HG03378 (cell line): ENCODE data around the gene SP1.
"Not testable (repeated sequence)": the region's sequence is repeated elsewhere in the genome, so short reads cannot be mapped to it uniquely, and the experiment has no call there.

ENCODE experiments used
- ATAC-seq: cut with Tn5 transposase; IDR thresholded peaks from one replicate; pipeline ENCODE4 v1.9.1; 2021; ENCODE audit warnings: mild to moderate bottlenecking, moderate library complexity; ENCODE audit not compliant: unreplicated experiment

SP1 gene

DNA sequence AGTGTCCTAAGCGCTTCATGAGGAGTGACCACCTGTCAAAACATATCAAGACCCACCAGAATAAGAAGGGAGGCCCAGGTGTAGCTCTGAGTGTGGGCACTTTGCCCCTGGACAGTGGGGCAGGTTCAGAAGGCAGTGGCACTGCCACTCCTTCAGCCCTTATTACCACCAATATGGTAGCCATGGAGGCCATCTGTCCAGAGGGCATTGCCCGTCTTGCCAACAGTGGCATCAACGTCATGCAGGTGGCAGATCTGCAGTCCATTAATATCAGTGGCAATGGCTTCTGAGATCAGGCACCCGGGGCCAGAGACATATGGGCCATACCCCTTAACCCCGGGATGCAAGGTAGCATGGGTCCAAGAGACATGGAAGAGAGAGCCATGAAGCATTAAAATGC lies 31.0 kb downstream of the SP1 start:
- ATAC-seq = no peak

DNA sequence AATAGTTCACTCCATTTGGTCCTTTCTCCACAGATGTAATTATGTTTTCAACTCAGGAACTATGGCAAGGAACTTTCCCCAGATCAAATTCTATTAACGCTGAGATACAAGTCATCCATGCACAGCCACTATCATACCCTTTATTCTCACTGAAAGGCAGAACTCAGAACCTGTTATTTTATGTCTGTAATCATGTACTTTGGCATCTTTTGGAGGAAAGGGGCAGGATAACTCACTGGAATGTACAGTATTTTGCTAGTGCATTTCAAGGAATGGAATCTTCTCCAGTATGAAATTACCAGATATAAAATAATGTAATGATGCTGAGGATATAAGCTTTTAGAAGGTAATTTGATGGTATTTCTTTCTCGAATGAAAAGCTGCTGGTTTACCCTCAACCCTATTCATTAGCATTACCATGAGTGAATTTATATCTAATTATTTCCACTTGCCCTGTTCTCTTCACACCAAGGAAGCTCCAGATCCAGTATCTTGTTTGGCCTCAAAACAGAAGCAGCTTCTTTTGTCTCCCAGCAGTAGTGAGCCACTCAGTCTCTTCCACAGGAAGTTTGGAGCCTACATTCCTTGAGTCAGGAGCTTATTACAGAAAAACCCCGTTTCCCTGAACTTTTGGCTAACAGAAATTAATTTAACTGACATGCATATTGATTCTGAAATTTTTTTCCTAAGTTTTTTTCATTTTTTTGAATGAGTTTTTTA lies 33.7 kb downstream of the SP1 start:
- no peak for ATAC-seq

DNA sequence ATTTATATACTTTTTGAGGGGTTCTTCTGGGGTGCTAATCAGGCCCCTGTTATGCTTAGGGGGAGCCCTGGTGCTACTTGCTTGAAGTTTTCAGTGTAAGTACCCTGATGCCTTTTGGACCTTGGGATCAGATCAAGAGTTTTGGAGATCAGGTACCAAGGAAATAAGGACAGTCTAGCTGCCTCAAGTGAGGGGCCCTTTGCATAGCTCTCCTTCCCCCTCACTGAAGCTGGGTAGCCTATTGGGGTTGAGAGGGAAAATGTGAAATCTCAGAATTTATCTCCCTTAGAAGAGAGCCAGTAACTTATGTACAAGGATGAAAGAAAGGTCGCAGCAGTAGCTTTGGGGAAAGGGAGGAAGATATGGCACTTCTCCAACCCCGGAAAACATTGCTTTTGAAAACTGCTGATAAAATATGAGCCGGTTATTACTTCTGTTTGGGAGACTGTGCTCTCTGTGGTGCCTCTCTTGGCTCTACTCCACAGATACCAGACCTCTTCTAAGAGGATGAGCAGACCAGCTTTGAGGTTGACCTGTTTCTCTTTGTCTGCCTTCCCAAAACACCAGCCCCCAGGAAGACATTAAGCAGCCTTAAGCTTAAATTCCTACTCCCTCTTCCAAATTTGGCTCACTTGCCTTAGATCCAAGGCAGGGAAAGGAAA lies 34.9 kb downstream of the SP1 start:
- ATAC-seq = no peak

DNA sequence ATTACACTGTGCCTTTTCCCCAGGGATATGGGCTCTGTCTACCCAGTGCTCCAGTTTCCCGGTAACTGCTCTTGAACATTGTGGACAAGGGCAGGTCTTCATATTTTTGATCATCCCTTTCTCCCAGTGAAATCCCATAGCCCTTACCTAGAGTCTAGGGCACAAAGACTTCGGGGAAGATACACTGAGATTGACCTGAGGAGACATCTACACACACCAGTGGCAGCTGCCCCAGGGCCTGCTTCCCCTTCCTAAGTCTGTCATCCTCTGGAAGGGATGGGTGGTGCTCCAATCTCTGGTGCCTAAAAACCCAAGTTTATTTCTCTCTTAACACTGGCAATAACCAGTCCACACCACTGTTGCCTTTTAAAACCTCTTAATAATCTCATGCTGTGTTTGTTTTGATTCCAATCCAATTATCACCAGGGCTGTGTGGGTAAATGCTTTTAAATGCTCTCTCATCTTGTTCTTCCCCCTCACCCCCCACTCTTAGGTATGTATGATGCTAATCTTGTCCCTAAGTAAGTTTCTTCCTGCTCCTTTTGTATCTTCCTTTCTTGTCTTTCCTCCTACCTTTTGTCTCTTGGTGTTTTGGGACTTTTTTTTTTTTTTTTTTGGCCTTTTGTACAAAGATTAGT lies 35.9 kb downstream of the SP1 start:
- ATAC-seq = not testable (repeated sequence)

DNA sequence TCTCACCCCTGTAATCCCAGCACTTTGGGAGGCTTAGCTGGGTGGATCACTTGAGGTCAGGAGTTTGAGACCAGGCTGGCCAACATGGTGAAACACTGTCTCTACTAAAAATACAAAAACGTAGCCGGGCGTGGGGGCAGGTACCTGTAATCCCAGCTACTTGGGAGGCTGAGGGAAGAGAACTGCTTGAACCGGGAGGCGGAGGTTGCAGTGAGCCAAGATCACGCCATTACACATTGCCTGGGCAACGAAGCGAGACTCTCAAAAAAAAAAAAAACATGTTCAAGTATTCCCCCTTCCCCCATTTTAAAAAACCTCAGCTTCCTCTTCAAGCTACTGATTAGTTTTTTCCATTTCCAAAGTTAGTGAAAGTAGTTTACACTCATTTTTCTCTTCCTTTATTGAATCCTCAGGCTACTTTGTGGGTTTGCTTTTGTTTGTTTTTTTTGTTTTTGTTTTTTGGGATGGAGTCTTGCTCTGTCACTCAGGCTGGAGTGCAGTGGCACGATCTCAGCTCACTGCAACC lies 37.4 kb downstream of the SP1 start:
- ATAC-seq = not testable (repeated sequence)

DNA sequence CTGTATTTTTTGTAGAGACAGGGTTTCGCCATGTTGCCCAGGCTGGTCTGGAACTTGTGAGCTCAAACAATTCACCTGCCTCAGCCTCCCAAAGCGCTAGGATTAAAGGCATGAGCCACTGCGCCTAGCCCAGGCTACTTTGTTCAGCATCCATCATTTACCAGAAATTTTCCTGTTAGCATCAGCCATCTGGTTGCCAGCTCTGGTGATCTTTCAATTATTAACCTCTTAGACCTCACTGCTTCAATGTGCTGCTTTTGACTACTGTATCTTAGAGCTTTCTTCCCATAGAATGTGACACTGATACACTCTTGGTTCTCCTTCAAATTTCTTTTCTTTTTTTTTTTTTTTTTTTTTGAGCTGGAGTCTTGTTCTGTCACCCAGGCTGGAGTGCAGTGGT lies 38.2 kb downstream of the SP1 start:
- no peak for ATAC-seq

DNA sequence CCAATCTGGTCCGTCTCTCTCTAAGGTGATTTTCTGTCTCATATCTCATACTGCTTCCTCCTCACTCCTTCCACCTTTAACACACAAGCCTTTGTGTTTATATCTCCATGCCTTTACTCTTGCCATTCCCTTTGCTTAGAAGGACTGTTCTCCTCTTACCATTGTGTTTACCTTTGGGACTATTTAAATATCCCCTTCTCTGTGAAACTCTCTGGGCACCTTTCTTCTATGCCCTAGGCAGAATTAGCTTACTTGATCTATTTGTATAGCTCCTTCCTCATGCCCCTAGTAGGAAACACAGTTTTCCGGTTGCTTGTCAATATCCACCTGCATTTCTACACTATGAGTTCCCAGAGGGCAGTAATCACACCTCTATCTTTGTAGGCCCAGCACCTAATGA lies 39.8 kb downstream of the SP1 start:
- no peak for ATAC-seq

DNA sequence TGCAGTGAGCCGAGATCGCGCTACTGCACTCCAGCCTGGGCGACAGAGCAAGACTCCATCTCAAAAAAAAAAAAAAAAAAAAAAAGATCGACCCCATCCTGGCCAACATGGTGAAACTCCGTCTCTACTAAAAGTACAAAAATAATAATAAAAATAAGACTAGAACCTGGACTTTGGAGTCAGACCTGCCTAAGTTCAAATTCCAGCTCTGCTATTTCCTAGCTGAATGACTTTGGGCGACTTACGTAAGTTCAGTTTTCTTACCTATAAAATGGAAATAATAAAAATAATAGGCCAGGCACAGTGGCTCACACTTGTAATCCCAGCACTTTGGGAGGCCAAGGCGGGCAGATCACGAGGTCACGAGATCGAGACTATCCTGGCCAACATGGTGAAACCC lies 42.3 kb downstream of the SP1 start:
- ATAC-seq = not testable (repeated sequence)

DNA sequence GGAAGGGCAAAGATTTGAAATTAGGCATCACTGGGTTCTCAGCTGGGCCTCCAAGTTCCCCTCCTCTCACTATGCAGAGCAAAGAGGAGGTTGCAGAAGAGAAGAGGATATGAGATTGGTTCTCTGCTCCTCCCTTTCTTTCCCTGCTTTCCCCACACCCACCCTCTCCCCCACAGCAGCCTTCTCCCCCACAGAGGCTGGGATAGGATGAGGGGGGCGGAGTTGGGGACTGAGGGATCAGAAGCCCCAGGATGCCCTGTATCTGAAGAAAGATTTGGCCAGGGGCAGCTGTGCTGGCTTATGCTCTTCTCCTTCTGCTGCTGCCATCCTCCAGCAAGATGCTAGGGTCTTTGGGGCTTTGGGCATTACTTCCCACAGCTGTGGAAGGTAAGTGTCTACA lies 43.6 kb downstream of the SP1 start, which contains the start of gene AMHR2:
Gene AMHR2, plus strand, starts transcription at position 259 of the 400 bp plus-strand sequence. Its CDS starts 80 bp downstream, at position 339.
- no peak for ATAC-seq

DNA sequence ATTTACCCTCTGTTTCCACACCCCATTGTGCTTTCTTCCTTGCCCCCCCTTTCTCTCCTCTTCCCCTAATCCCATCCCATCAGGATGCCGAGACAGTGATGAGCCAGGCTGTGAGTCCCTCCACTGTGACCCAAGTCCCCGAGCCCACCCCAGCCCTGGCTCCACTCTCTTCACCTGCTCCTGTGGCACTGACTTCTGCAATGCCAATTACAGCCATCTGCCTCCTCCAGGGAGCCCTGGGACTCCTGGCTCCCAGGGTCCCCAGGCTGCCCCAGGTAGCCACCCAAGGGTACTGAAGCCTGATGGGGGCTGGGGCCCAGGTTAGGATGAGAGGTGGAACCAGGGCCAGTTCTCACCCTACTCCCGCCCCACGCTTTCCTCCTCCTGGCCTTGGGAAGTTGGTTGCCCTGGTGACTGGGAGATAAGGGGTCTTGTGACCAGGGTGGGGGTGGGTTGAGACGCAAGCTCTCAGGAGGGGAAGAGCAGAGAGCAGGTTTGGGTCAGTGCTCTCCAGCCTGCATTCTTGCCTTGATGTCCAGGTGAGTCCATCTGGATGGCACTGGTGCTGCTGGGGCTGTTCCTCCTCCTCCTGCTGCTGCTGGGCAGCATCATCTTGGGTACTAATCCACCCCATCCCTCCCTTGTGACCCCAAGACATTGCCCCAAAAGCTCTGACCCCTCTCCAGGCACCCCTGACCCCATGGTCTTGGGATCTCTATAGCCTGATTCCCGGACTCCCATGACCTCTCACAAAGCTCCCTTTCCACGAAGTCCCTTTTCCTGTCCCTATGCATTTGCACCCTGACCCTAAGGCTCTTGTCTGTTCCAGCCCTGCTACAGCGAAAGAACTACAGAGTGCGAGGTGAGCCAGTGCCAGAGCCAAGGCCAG lies 44.9 kb downstream of the SP1 start:
- ATAC-seq = no peak

DNA sequence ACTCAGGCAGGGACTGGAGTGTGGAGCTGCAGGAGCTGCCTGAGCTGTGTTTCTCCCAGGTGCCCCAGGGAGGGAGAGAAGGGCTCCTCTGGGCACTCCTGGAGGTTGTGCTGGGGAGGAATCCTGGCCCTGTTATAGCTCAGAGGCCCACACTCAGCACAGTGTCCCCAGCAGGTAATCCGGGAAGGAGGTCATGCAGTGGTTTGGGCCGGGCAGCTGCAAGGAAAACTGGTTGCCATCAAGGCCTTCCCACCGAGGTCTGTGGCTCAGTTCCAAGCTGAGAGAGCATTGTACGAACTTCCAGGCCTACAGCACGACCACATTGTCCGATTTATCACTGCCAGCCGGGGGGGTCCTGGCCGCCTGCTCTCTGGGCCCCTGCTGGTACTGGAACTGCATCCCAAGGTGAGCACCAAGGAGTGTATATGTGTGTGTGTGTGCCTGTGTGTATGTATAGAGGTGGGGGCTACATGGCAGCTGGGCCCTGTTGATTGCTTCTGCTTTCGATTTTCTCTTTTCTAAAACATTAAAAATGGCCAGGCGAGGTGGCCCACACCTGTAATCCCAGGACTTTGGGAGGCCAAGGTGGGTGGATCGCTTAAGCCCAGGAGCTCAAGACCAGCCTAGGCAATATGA lies 45.7 kb downstream of the SP1 start:
- no peak for ATAC-seq

DNA sequence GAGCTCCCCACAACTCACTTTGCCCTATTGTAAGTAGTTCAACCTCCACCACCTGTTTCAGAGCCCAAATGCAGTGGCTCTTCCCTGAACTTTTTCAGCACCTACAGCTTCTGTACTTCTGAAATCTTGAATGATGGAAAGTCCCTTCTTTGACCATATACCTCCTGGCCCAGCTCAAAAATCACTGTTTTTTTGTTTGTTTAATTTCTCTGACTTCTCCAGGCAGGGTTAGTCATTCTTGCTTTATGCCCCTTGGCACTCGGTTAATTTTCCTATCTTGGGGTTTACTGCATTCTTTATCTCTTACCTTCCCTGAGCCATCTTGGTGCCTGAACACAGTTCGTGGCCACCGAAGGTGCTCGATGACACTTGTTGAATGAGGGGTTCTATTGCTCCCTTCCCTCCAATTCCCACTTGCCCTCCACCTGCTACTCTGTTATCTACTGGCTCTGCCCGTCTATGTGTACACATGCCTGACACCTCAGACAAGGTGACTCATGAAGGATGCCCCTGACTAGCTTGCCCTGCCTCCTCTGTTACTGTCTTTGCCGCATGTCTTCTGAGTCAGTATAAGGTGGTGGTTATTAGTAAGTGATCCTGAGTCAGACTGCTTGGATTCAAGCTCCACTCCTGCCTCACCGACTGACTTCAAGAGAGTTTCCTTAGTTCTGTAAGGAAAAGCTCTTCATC lies 48.1 kb downstream of the SP1 start:
- ATAC-seq = no peak

DNA sequence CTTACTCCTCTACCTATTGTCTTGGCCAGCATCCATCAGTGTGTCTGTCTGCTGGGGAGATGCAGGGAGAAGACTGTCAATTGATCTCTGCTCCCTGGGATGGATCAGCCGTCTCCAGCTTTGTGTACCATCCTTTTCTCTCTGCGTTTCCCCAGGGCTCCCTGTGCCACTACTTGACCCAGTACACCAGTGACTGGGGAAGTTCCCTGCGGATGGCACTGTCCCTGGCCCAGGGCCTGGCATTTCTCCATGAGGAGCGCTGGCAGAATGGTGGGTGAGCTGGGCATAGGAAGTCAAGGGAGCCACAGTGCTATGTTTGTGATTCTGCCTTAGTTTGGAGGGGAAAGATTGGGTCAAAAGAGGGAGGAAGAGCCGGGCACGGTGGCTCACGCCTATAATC lies 48.8 kb downstream of the SP1 start:
- no peak for ATAC-seq

DNA sequence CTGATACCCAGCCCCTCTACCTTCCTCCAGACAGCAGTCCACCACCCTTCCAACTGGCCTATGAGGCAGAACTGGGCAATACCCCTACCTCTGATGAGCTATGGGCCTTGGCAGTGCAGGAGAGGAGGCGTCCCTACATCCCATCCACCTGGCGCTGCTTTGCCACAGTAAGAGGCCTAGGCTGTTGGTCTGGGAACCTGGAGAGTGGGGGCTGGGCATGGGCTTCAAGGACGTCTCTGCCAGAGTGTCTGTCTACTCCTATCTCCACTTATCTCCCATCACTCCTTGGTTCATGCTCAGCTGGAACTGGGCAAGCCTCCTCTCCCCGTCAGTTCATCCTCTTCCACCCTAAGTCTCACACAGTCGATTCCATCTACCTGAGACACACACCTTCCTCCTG lies 50.1 kb downstream of the SP1 start:
- no peak for ATAC-seq

DNA sequence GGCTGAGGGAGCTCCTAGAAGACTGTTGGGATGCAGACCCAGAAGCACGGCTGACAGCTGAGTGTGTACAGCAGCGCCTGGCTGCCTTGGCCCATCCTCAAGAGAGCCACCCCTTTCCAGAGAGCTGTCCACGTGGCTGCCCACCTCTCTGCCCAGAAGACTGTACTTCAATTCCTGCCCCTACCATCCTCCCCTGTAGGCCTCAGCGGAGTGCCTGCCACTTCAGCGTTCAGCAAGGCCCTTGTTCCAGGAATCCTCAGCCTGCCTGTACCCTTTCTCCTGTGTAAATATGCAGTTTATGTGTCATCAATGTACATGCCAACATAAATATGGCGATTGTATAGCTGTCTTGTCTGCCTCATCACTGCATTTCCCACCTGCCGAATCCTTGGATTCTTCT lies 51.2 kb downstream of the SP1 start:
- ATAC-seq = no peak

DNA sequence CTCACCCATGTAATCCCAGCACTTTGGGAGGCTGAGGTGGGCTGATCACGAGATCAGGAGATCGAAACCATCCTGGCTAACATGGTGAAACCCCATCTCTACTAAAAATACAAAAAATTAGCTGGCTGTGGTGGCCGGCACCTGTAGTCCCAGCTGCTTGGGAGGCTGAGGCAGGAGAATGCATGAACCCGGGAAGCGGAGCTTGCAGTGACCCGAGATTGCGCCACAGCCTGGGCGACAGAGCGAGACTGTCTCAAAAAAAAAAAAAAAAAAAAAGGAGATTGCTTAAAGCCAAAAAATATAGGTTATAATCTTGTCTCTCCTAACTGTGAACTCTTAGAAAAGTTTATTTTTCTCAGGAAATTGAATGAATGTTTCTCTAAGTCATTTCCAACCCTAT lies 55.4 kb downstream of the SP1 start:
- ATAC-seq = not testable (repeated sequence)

DNA sequence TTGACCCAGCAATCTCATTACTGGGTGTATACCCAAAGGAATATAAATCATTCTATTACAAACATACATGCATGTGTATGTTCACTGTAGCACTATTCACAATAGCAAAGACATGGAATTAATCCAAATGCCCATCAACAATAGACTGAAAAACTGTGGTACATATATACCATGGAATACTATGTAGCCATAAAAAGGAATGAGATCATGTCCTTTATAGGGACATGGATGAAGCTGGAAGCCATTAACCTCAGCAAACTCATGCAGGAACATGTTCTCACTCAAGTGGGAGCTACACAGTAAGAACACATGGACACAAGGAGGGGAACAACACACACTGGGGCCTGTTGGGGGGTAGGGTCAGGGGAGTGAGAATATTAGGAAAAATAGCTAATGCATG lies 59.6 kb downstream of the SP1 start:
- not testable (repeated sequence) for ATAC-seq

DNA sequence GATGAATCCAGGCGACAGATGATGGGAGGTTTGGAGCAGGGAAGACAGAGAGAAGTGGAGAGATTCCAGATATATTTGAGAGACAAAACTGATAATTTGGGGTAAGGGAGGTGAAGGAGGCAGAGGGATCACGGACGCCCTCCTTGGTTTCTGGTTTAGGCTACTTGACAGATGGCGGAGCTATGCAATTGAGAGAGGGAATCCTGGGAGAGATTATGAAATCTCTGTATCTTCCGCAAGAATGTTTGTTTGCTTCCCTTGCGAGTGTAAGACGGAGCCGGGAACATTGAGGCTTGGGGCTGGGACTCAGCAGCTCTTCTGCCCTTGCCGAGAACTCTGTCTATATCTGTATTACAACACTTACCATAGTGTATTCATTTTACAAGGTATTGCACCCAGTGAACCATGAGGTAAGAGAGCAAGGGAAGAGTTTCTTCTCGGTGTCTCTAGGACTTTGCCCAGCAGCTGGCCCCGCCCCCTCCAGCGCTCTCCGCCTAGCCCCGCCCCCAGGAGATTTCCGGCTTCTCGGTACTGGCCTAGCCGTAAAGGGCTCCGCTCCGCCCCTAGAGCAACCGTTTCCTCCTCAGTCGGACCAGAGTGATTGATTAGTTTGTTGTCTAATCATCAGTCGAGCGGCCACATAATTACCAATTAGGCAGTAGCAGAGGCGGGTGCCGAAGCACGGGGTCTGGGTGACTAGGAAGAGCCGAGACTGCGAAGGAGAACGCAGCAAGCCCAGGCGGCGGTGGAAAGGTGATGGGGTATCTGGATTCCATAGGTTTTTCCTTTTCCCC lies 61.3 kb downstream of the SP1 start, which contains the start of gene PRR13:
Gene PRR13, plus strand, starts transcription at position 695 of the 794 bp plus-strand sequence. CDS start 981 bp downstream, outside the sequence.
- ATAC-seq = peak; percentile 96

DNA sequence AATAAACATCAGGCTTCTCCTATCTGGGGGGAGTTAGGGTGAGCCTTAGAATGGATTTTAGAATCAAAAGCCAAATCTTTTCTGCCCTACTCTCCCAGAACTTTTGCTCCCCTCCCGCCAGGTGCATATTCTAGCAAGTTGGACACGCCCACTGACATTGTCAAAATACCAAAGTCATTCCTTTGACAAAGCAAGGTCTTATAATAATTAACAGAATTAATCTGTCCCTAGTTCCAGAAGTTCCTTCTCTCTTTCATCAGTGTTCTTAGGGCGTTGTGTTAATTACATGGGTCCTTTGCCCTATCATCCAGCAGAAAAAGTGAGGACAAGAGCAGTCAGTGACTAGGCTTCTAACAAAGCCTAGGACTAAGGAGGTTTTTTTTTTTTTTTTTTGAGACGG lies 64.0 kb downstream of the SP1 start:
- no peak for ATAC-seq
